Lung (tissue), 12 donors: ENCODE data around the gene TLR5. TPM values are rescaled to one million over a fixed set of nuclear protein-coding genes. Genes with fewer than 3 reads are reported as not detected.

Experiments
- ATAC-seq: fragments of 200-7000 bp; cut with Tn5 transposase; one replicate; pipeline ENCODE4 v1.9.1; 2020; ENCODE audit warnings: moderate number of reproducible peaks; ENCODE audit not compliant: insufficient read depth, low FRiP score
- DNase-seq, 3 donors: peaks; one replicate each; pipeline ENCODE4 v3.0.0-alpha.2; 2013 to 2017
- H3K27ac ChIP-seq, 2 donors: one replicate each; pipeline ENCODE4 v1.5.1; 2013; ENCODE audit warnings: mild to moderate bottlenecking in 2 of 2, moderate library complexity in 2 of 2, control low read depth in 1 of 2, inconsistent platforms in 1 of 2, low read depth in 1 of 2, low read length in 1 of 2
- H3K27me3 ChIP-seq, 3 donors: one replicate each; pipeline ENCODE4 v1.5.1; 2013; ENCODE audit warnings: low read length in 2 of 3; ENCODE audit not compliant: control insufficient read depth in 3 of 3, insufficient read depth in 3 of 3
- H3K36me3 ChIP-seq, 4 donors: one replicate each; pipeline ENCODE4 v1.5.1; 2013; ENCODE audit warnings: low read length in 4 of 4, mild to moderate bottlenecking in 1 of 4, moderate library complexity in 1 of 4; ENCODE audit not compliant: control insufficient read depth in 4 of 4, insufficient read depth in 4 of 4
- H3K4me1 ChIP-seq, 5 donors: one replicate each; pipeline ENCODE4 v1.5.1; 2013; ENCODE audit warnings: low read length in 5 of 5, mild to moderate bottlenecking in 2 of 5, moderate library complexity in 1 of 5; ENCODE audit not compliant: control insufficient read depth in 5 of 5, insufficient read depth in 5 of 5
- H3K4me3 ChIP-seq: one replicate; pipeline ENCODE4 v1.5.1; 2013; ENCODE audit warnings: mild to moderate bottlenecking, control low read depth, moderate library complexity
- H3K9ac ChIP-seq, 2 donors: one replicate each; pipeline ENCODE4 v1.5.1; 2013; ENCODE audit warnings: low read length in 2 of 2, control low read depth in 1 of 2; ENCODE audit not compliant: insufficient read depth in 1 of 2
- H3K9me3 ChIP-seq, 4 donors: one replicate each; pipeline ENCODE4 v1.5.1; 2013; ENCODE audit warnings: low read length in 3 of 4, mild to moderate bottlenecking in 1 of 4, moderate library complexity in 1 of 4; ENCODE audit not compliant: control insufficient read depth in 4 of 4, insufficient read depth in 3 of 4
- CTCF ChIP-seq: IDR thresholded peaks from 2 replicates; pipeline ENCODE4 v1.5.1; 2012; ENCODE audit warnings: mild to moderate bottlenecking; ENCODE audit errors: control extremely low read depth, extremely low read depth
- WGBS, 2 donors: extraction: QIAGEN DNeasy Blood & Tissue Kit; methylation state at CpG; one replicate each; pipeline ENCODE4 v1.1.7; 2013; 5-methylcytosine and 5-hydroxymethylcytosine counted together
- polyA plus RNA-seq, 2 donors: library from polyadenylated mRNA; stranded (reverse); fragments of 200-250 nt; gene quantifications; one replicate each; pipeline ENCODE4 v1.2.1, GENCODE V29; 2013
- total RNA-seq, 2 donors: library from RNA; depleted of rRNA in 1 of 2; stranded (reverse); fragments of >200 nt in 1 of 2; gene quantifications; one replicate each; pipeline ENCODE4 v1.2.1, GENCODE V29; 2014 to 2021
- donor health status: control.
- donor health status: control.
- donor health status: Bipolar disorder and iron deficiency.
- donor health status: healthy.
- donor health status: DM: yes; HTN: yes; CAD: no.

TLR5 gene
- total and polyA plus RNA-seq, 4 donors, result 3.0 to 23.6 (median 17.7) TPM

GRCh38 chr1:223123011-223123610 lies 19.9 kb downstream of the TLR5 start:
- ATAC-seq (no peak), DNase-seq (no peak)
- Histone ChIP-seq H3K4me1 (peaks cover 0 to 8% (median 3%) of the 10 kb centered on the region in 5 donors), H3K27ac (no peak overlapping the region), H3K36me3 (peaks cover 0 to 2% (median 0%) of the 10 kb centered on the region in 4 donors), H3K27me3 (no peaks in the 10 kb centered on the region), H3K9ac (no peak overlapping the region), H3K9me3 (no peaks in the 10 kb centered on the region), H3K4me3 (no peak overlapping the region)
- TF ChIP-seq CTCF, result no peak
- WGBS, 2 donors, result 63 to 79% methylated on average over 6 of the region's 6 CpGs

GRCh38 chr1:223118418-223118817 lies 24.6 kb downstream of the TLR5 start:
- H3K9ac ChIP-seq, result no peak overlapping the region
- TF ChIP-seq CTCF, result no peak
- H3K4me1 ChIP-seq, result peaks cover 0 to 7% (median 5%) of the 10 kb centered on the region in 5 donors
- no peak overlapping the region for H3K27ac ChIP-seq
- WGBS, 2 donors, result 88 to 100% methylated on average over 1 of the region's 1 CpG
- no peak for DNase-seq
- H3K36me3 ChIP-seq, result peaks cover 0 to 2% (median 0%) of the 10 kb centered on the region in 4 donors
- ATAC-seq, result no peak
- H3K4me3 ChIP-seq, result no peak overlapping the region
- H3K27me3 ChIP-seq, result no peaks in the 10 kb centered on the region
- no peaks in the 10 kb centered on the region for H3K9me3 ChIP-seq

GRCh38 chr1:223116950-223117349 lies 26.1 kb downstream of the TLR5 start:
- no peak overlapping the region for H3K4me3 ChIP-seq
- H3K36me3 ChIP-seq, result peaks cover 0 to 4% (median 0%) of the 10 kb centered on the region in 4 donors
- 94 to 95% methylated on average over 19 to 29 of the region's 29 CpGs for WGBS, 2 donors
- H3K27me3 ChIP-seq, result no peaks in the 10 kb centered on the region
- ATAC-seq (no peak), DNase-seq (no peak)
- H3K4me1 ChIP-seq, result peaks cover 0 to 4% (median 0%) of the 10 kb centered on the region in 5 donors
- H3K27ac ChIP-seq, result no peak overlapping the region
- no peaks in the 10 kb centered on the region for H3K9me3 ChIP-seq
- H3K9ac ChIP-seq, result no peak overlapping the region
- TF ChIP-seq CTCF, result no peak

- ATAC-seq (peak; percentile 53), DNase-seq (peak in 1 of 3 donors; percentile 54)
- no peak for TF ChIP-seq CTCF
- no peak overlapping the region for H3K9ac ChIP-seq
- H3K36me3 ChIP-seq, result peaks cover 0 to 4% (median 0%) of the 10 kb centered on the region in 4 donors
- H3K9me3 ChIP-seq, result no peaks in the 10 kb centered on the region
- no peak overlapping the region for H3K4me3 ChIP-seq
- H3K27me3 ChIP-seq, result no peaks in the 10 kb centered on the region
- 76 to 82% methylated on average over 2 of the region's 2 CpGs for WGBS, 2 donors
- peaks cover 0 to 4% (median 0%) of the 10 kb centered on the region in 5 donors for H3K4me1 ChIP-seq
- H3K27ac ChIP-seq, result peak overlapping the region in 1 of 2 donors; percentile 14
Observed at GRCh38 chr1:223114871-223115270, 28.2 kb downstream of the TLR5 start.
